Liver (tissue), 9 donors: ENCODE data around the gene CDK15. TPM values are rescaled to one million over a fixed set of nuclear protein-coding genes. Genes with fewer than 3 reads are reported as not detected.

ENCODE experiments used
- DNase-seq: peaks from one replicate; pipeline ENCODE4 v3.0.0-alpha.2; 2017; ENCODE audit warnings: low spot score
- H3K27ac ChIP-seq, 2 donors: one replicate each; pipeline ENCODE4 v1.7.0; 2013; ENCODE audit warnings: inconsistent platforms in 2 of 2, low read length in 2 of 2, control low read depth in 1 of 2, low read depth in 1 of 2, mild to moderate bottlenecking in 1 of 2
- H3K27me3 ChIP-seq, 4 donors: one replicate each; pipeline versions ENCODE4 v1.6.1 to v1.7.0; 2013; ENCODE audit warnings: low read length in 3 of 4, inconsistent platforms in 1 of 4, mild to moderate bottlenecking in 1 of 4, moderate library complexity in 1 of 4; ENCODE audit not compliant: control insufficient read depth in 4 of 4, insufficient read depth in 4 of 4
- H3K36me3 ChIP-seq, 4 donors: one replicate each; pipeline versions ENCODE4 v1.6.1 to v1.7.0; 2013; ENCODE audit warnings: low read length in 3 of 4, mild to moderate bottlenecking in 3 of 4, low read depth in 1 of 4, moderate library complexity in 1 of 4; ENCODE audit not compliant: control insufficient read depth in 4 of 4, insufficient read depth in 3 of 4
- H3K4me1 ChIP-seq, 4 donors: one replicate each; pipeline versions ENCODE4 v1.6.1 to v1.7.0; 2013; ENCODE audit warnings: low read length in 3 of 4, mild to moderate bottlenecking in 3 of 4, moderate library complexity in 1 of 4; ENCODE audit not compliant: control insufficient read depth in 4 of 4, insufficient read depth in 4 of 4
- H3K4me3 ChIP-seq, 3 donors: one replicate each; pipeline versions ENCODE4 v1.6.1 to v1.7.0; 2013; ENCODE audit warnings: low read length in 3 of 3, control low read depth in 1 of 3, low read depth in 1 of 3, mild to moderate bottlenecking in 1 of 3
- H3K9ac ChIP-seq, 2 donors: one replicate each; pipeline ENCODE4 v1.7.0; 2013; ENCODE audit warnings: low read length in 2 of 2, mild to moderate bottlenecking in 2 of 2, moderate library complexity in 2 of 2, control low read depth in 1 of 2, low read depth in 1 of 2
- H3K9me3 ChIP-seq, 4 donors: one replicate each; pipeline versions ENCODE4 v1.6.1 to v1.7.0; 2013; ENCODE audit warnings: low read length in 3 of 4; ENCODE audit not compliant: control insufficient read depth in 4 of 4
- ATF3 ChIP-seq: IDR thresholded peaks from 2 replicates; pipeline ENCODE4 v1.6.1; 2016; ENCODE audit warnings: antibody characterized with exemption
- EGR1 ChIP-seq, 2 donors: IDR thresholded peaks; 2 replicates each; pipeline ENCODE4 v1.6.1; 2016 to 2018; ENCODE audit warnings: antibody characterized with exemption in 2 of 2, low read depth in 2 of 2
- FOXA1 ChIP-seq: IDR thresholded peaks from 2 replicates; pipeline ENCODE4 v1.6.1; 2016; ENCODE audit warnings: antibody characterized with exemption
- FOXA2 ChIP-seq: IDR thresholded peaks from 2 replicates; pipeline ENCODE4 v1.6.1; 2016; ENCODE audit warnings: antibody characterized with exemption
- GABPA ChIP-seq, 2 donors: IDR thresholded peaks in 1 of 2; conservative IDR thresholded peaks in 1 of 2; 2 replicates each; pipeline ENCODE4 v1.6.1; 2016; ENCODE audit warnings: antibody characterized with exemption in 2 of 2, mild to moderate bottlenecking in 1 of 2, moderate library complexity in 1 of 2
- HNF4A ChIP-seq, 2 donors: conservative IDR thresholded peaks; 2 replicates each; pipeline ENCODE4 v1.6.1; 2016; ENCODE audit warnings: antibody characterized with exemption in 2 of 2, mild to moderate bottlenecking in 2 of 2
- HNF4G ChIP-seq: IDR thresholded peaks from 2 replicates; pipeline ENCODE4 v1.6.1; 2016; ENCODE audit warnings: antibody characterized with exemption
- JUND ChIP-seq, 2 donors: IDR thresholded peaks; 2 replicates each; pipeline ENCODE4 v1.6.1; 2016; ENCODE audit warnings: antibody characterized with exemption in 2 of 2
- RAD21 ChIP-seq, 2 donors: IDR thresholded peaks; 2 replicates each; pipeline ENCODE4 v1.6.1; 2016; ENCODE audit warnings: antibody characterized with exemption in 2 of 2, mild to moderate bottlenecking in 2 of 2
- REST ChIP-seq: IDR thresholded peaks from 2 replicates; pipeline ENCODE4 v1.6.1; 2016; ENCODE audit warnings: antibody characterized with exemption, mild to moderate bottlenecking
- RXRA ChIP-seq, 2 donors: IDR thresholded peaks; 2 replicates each; pipeline ENCODE4 v1.6.1; 2017 to 2018; ENCODE audit warnings: antibody characterized with exemption in 2 of 2, mild to moderate bottlenecking in 1 of 2
- SP1 ChIP-seq: IDR thresholded peaks from 2 replicates; pipeline ENCODE4 v1.6.1; 2018; ENCODE audit warnings: antibody characterized with exemption, mild to moderate bottlenecking
- TAF1 ChIP-seq: conservative IDR thresholded peaks from 2 replicates; pipeline ENCODE4 v1.6.1; 2016; ENCODE audit warnings: antibody characterized with exemption, mild to moderate bottlenecking
- YY1 ChIP-seq: IDR thresholded peaks from 2 replicates; pipeline ENCODE4 v1.6.1; 2016; ENCODE audit warnings: antibody characterized with exemption, mild to moderate bottlenecking
- WGBS: extraction: QIAGEN DNeasy Blood & Tissue Kit; methylation state at CpG from one replicate; pipeline ENCODE4 v1.1.7; 2013; 5-methylcytosine and 5-hydroxymethylcytosine counted together
- polyA plus RNA-seq, 2 donors: library from polyadenylated mRNA; stranded (reverse) in 1 of 2; unstranded in 1 of 2; fragments of 200-250 nt in 1 of 2; fragments of >200 nt in 1 of 2; fragmentation: Nextera tagmentation in 1 of 2; extraction: Ambion mirVana in 1 of 2; gene quantifications; one replicate each; pipeline versions ENCODE4 v1.2.1 to v1.2.3, GENCODE V29; 2013 to 2015
- total RNA-seq, 2 donors: library from RNA; depleted of rRNA; stranded (reverse); fragments of >200 nt; gene quantifications; one replicate each; pipeline ENCODE4 v1.2.3, GENCODE V29; 2014
- TF ChIP-seq, protein P1 (sequence below): fragments of 150-350 bp; IDR thresholded peaks from 2 replicates; pipeline ENCODE4 v1.5.1; 2017; ENCODE audit warnings: improper control_type of control experiment, low read depth, low read length; ENCODE audit not compliant: missing input control
- donor health status: healthy.
- donor health status: healthy.
- donor health status: healthy.
- donor health status: healthy.
- donor health status: healthy.

CDK15 gene
- total and polyA plus RNA-seq, 4 donors = under 0.01 to 0.47 (median 0.06) TPM; not detected in 1

GRCh38 chr2:201758234-201758633 is 48.1 kb upstream of the CDK15 start:
- H3K4me3 ChIP-seq = no peak overlapping the region
- TF ChIP-seq HNF4G (no peak), HNF4A (conservative IDR thresholded peaks at IDR 0.05) (peak; percentile 43 to 62), RXRA (IDR thresholded peaks at IDR 0.05) (peak in 1 of 2 donors; percentile 48), SP1 (peak; percentile 77), REST (peak; percentile 29), YY1 (peak; percentile 37)
- peaks cover 4 to 46% (median 32%) of the 10 kb centered on the region in 4 donors for H3K4me1 ChIP-seq
- no peaks in the 10 kb centered on the region for H3K27me3 ChIP-seq
- peak overlapping the region in 1 of 2 donors; percentile 20 for H3K9ac ChIP-seq
- WGBS = 16% methylated on average over 1 of the region's 1 CpG
- peak overlapping the region; percentile 21 to 54 for H3K27ac ChIP-seq
- H3K36me3 ChIP-seq = peaks cover 0 to 15% (median 11%) of the 10 kb centered on the region in 4 donors
- H3K9me3 ChIP-seq = no peaks in the 10 kb centered on the region
- no peak for DNase-seq

DNA sequence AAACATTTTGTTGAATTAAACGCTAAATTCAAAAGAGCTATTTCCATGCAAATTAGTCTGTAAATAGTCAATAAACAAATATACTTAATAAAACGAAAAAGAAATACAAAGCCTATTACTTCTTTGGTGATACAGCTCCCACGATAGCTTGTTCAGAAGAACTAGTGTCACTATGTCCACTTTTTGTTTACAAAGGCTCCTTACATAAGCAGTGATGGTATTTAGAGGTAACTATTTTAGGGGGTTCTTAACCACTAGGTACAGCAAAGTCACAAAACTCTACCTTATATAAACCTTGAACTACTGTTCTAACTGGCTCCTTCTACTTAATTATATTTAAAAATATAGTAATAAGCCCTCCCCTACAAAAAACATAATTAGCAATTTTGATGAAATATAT is 47.5 kb upstream of the CDK15 start:
- H3K4me1 ChIP-seq = peaks cover 4 to 46% (median 32%) of the 10 kb centered on the region in 4 donors
- TF ChIP-seq FOXA2 = peak; percentile 7
- TF ChIP-seq TAF1 = no peak
- no peak overlapping the region for H3K4me3 ChIP-seq
- peak overlapping the region; percentile 19 to 54 for H3K27ac ChIP-seq
- peak overlapping the region in 1 of 2 donors; percentile 20 for H3K9ac ChIP-seq
- DNase-seq = no peak
- H3K36me3 ChIP-seq = peaks cover 0 to 17% (median 13%) of the 10 kb centered on the region in 4 donors
- no peaks in the 10 kb centered on the region for H3K27me3 ChIP-seq
- no peaks in the 10 kb centered on the region for H3K9me3 ChIP-seq
- 38% methylated on average over 3 of the region's 3 CpGs for WGBS

GRCh38 chr2:201759567-201759966 is 46.8 kb upstream of the CDK15 start:
- Histone ChIP-seq H3K27me3 (no peaks in the 10 kb centered on the region), H3K27ac (no peak overlapping the region), H3K9ac (peak overlapping the region in 1 of 2 donors; percentile 14), H3K4me3 (no peak overlapping the region), H3K9me3 (no peaks in the 10 kb centered on the region), H3K36me3 (peaks cover 0 to 17% (median 13%) of the 10 kb centered on the region in 4 donors), H3K4me1 (peaks cover 4 to 42% (median 28%) of the 10 kb centered on the region in 4 donors)
- DNase-seq = no peak
- 92% methylated on average over 1 of the region's 1 CpG for WGBS
- TF ChIP-seq YY1 (no peak), EGR1 (IDR thresholded peaks at IDR 0.05; ENCODE audit: low read depth in 2 of 2) (no peak), FOXA2 (no peak), RXRA (IDR thresholded peaks at IDR 0.05) (no peak), TAF1 (no peak), JUND (IDR thresholded peaks at IDR 0.05) (no peak), RAD21 (IDR thresholded peaks at IDR 0.05) (no peak), REST (no peak), SP1 (no peak), ATF3 (no peak), HNF4A (conservative IDR thresholded peaks at IDR 0.05) (no peak), FOXA1 (no peak), GABPA (IDR thresholded peaks at IDR 0.05 in 1 of 2, conservative IDR thresholded peaks at IDR 0.05 in 1 of 2) (no peak), HNF4G (no peak)
- TF ChIP-seq, protein P1, sequence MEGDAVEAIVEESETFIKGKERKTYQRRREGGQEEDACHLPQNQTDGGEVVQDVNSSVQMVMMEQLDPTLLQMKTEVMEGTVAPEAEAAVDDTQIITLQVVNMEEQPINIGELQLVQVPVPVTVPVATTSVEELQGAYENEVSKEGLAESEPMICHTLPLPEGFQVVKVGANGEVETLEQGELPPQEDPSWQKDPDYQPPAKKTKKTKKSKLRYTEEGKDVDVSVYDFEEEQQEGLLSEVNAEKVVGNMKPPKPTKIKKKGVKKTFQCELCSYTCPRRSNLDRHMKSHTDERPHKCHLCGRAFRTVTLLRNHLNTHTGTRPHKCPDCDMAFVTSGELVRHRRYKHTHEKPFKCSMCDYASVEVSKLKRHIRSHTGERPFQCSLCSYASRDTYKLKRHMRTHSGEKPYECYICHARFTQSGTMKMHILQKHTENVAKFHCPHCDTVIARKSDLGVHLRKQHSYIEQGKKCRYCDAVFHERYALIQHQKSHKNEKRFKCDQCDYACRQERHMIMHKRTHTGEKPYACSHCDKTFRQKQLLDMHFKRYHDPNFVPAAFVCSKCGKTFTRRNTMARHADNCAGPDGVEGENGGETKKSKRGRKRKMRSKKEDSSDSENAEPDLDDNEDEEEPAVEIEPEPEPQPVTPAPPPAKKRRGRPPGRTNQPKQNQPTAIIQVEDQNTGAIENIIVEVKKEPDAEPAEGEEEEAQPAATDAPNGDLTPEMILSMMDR = no peak
